Esophagus squamous epithelium (tissue), 4 donors: ENCODE results near the gene ACER2.

Source experiments
- CTCF ChIP-seq, 6 experiments: fragments of 450-650 bp in 4 of 6; fragments of 200-600 bp in 2 of 6; sonication (generic) in 2 of 6; IDR thresholded peaks; one replicate each; pipeline ENCODE4 v1.5.1; 2016 to 2019; ENCODE audit warnings: antibody characterized with exemption in 6 of 6, mild to moderate bottlenecking in 4 of 6, moderate library complexity in 4 of 6
- POLR2A ChIP-seq, 4 donors: fragments of 450-650 bp; IDR thresholded peaks; one replicate each; pipeline ENCODE4 v1.6.1; 2017; ENCODE audit warnings: antibody characterized with exemption in 4 of 4, mild to moderate bottlenecking in 4 of 4, moderate library complexity in 3 of 4

GRCh38 chr9:19488721-19489120 is 79.9 kb downstream of the ACER2 start:
- TF ChIP-seq CTCF (IDR thresholded peaks at IDR 0.05): no peak
- TF ChIP-seq POLR2A (IDR thresholded peaks at IDR 0.05): no peak
